Naive thymus-derived CD4-positive, alpha-beta T cell (primary cell): ENCODE measurements around the gene OSBPL5. TPM values are rescaled to one million over a fixed set of nuclear protein-coding genes. Genes with fewer than 3 reads are reported as not detected.

ENCODE experiments used
- ATAC-seq: fragments of 150-1000 bp; cut with Tn5 transposase; 2 replicates; pipeline ENCODE4 v1.10.0; 2021; ENCODE audit warnings: mild to moderate bottlenecking, moderate library complexity
- CTCF ChIA-PET: fragments of 350-600 bp; sonication (Branson Sonifier 250); formaldehyde crosslinking; loops from one replicate; lab custom pipeline; 2021; ENCODE audit warnings: antibody characterized with exemption; lab: Charles Lee
- POLR2A ChIA-PET: fragments of 350-600 bp; sonication (Branson Sonifier 250); formaldehyde crosslinking; loops from one replicate; lab custom pipeline; 2021; ENCODE audit warnings: antibody characterized with exemption, inconsistent platforms; lab: Charles Lee
- DNase-seq, 9 donors: peaks; one replicate each; pipeline versions ENCODE4 v3.0.0 to v3.0.0-alpha.2; 2020 to 2022; ENCODE audit warnings: mixed read lengths in 1 of 9
- H3K27ac ChIP-seq: one replicate; pipeline ENCODE4 v1.7.0; 2013; ENCODE audit warnings: mild to moderate bottlenecking, low read depth, low read length, moderate library complexity
- H3K27me3 ChIP-seq, 2 donors: one replicate each; pipeline ENCODE4 v1.7.0; 2013; ENCODE audit warnings: low read length in 2 of 2, mild to moderate bottlenecking in 2 of 2, moderate library complexity in 2 of 2; ENCODE audit not compliant: control insufficient read depth in 2 of 2, insufficient read depth in 2 of 2
- H3K36me3 ChIP-seq, 3 experiments: 1 replicate in 2 of 3; 2 replicates in 1 of 3; pipeline ENCODE4 v1.7.0; 2013; ENCODE audit warnings: low read length in 3 of 3, mild to moderate bottlenecking in 3 of 3, moderate library complexity in 1 of 3; ENCODE audit not compliant: insufficient read depth in 3 of 3, control insufficient read depth in 2 of 3
- H3K4me1 ChIP-seq, 2 donors: one replicate each; pipeline ENCODE4 v1.7.0; 2013; ENCODE audit warnings: low read length in 2 of 2, mild to moderate bottlenecking in 2 of 2, moderate library complexity in 1 of 2; ENCODE audit not compliant: control insufficient read depth in 2 of 2, insufficient read depth in 2 of 2
- H3K4me3 ChIP-seq: 2 replicates; pipeline ENCODE4 v1.7.0; 2013; ENCODE audit warnings: mild to moderate bottlenecking, low read length
- H3K9me3 ChIP-seq, 3 experiments: 1 replicate in 2 of 3; 2 replicates in 1 of 3; pipeline ENCODE4 v1.7.0; 2013; ENCODE audit warnings: low read length in 3 of 3; ENCODE audit not compliant: control insufficient read depth in 2 of 3
- H3K27ac Mint-ChIP-seq, 9 donors: one replicate each; pipeline ENCODE4 v1.8.0; 2020 to 2022; ENCODE audit warnings: mixed read lengths in 9 of 9, mild to moderate bottlenecking in 8 of 9, moderate library complexity in 5 of 9, inconsistent platforms in 2 of 9
- H3K27me3 Mint-ChIP-seq, 5 donors: one replicate each; pipeline ENCODE4 v1.8.0; 2021 to 2022; ENCODE audit warnings: mixed read lengths in 5 of 5, mild to moderate bottlenecking in 1 of 5
- H3K36me3 Mint-ChIP-seq, 5 donors: one replicate each; pipeline ENCODE4 v1.8.0; 2020 to 2022; ENCODE audit warnings: mixed read lengths in 5 of 5, mild to moderate bottlenecking in 3 of 5, inconsistent platforms in 1 of 5
- H3K4me1 Mint-ChIP-seq, 7 donors: one replicate each; pipeline ENCODE4 v1.8.0; 2020 to 2022; ENCODE audit warnings: mixed read lengths in 7 of 7, mild to moderate bottlenecking in 3 of 7, inconsistent platforms in 1 of 7
- H3K4me3 Mint-ChIP-seq, 10 donors: one replicate each; pipeline ENCODE4 v1.8.0; 2020 to 2022; ENCODE audit warnings: mild to moderate bottlenecking in 10 of 10, mixed read lengths in 10 of 10, moderate library complexity in 6 of 10, inconsistent platforms in 2 of 10
- H3K9me3 Mint-ChIP-seq, 11 donors: one replicate each; pipeline ENCODE4 v1.8.0; 2020 to 2022; ENCODE audit warnings: mixed read lengths in 11 of 11, mild to moderate bottlenecking in 4 of 11, inconsistent platforms in 1 of 11, moderate library complexity in 1 of 11
- intact Hi-C, 2 donors: fragments of 100-400 bp; cut with micrococcal nuclease; formaldehyde crosslinking; loops; one replicate each; pipeline ENCODE4 v1.15.1; 2023
- polyA plus RNA-seq, 2 donors: library from polyadenylated mRNA; unstranded; fragments of 300-500 nt; fragmentation: Illumina TruSeq; gene quantifications; one replicate each; pipeline ENCODE4 v1.2.3, GENCODE V29; 2021
- total RNA-seq, 6 experiments: library from RNA in 5 of 6; stranded (reverse) in 5 of 6; gene quantifications; 1 replicate in 5 of 6; 2 replicates in 1 of 6; pipeline ENCODE4 v1.2.3 and lab custom pipeline; 2021 to 2026

Gene OSBPL5
- total and polyA plus RNA-seq, 7 experiments from 2014 or later = 0.51 to 76.7 (median 5.5) TPM

DNA sequence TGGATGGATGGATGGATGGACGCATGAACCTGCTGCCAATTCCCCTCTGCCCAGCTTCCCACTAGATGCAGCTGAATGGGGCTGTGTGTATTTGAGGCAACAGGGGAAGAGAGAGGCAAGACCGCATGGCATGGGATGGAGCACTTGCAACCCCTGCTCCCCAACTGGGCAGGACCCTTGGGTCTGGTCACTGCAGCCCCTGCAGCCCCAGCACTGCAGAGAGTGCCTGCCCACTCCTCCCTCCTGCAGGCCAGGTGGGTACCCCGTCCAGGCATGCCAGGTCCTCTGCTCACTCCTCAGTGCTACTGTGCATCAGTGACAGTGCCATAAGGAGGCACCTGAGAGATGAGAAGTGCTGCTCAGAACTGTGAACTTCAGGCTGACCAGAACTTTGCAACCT is 40.3 kb downstream of the OSBPL5 start:
- ATAC-seq (no peak), DNase-seq (no peak)
- Mint-ChIP-seq H3K4me1 (peaks cover 0 to 4% (median 0%) of the 10 kb centered on the region in 7 donors), H3K9me3 (peaks cover 0 to 1% (median 0%) of the 10 kb centered on the region in 11 donors), H3K4me3 (no peak overlapping the region), H3K36me3 (no peaks in the 10 kb centered on the region), H3K27me3 (no peaks in the 10 kb centered on the region), H3K27ac (no peak overlapping the region)
- Histone ChIP-seq H3K27ac (no peak overlapping the region), H3K36me3 (no peaks in the 10 kb centered on the region), H3K9me3 (no peaks in the 10 kb centered on the region), H3K4me1 (no peaks in the 10 kb centered on the region), H3K27me3 (no peaks in the 10 kb centered on the region), H3K4me3 (no peak overlapping the region)
- intact Hi-C loops = no loop called here
- CTCF ChIA-PET = no interaction called here
- POLR2A ChIA-PET = no interaction called here

- H3K27me3 ChIP-seq = no peaks in the 10 kb centered on the region
- DNase-seq (no peak), ATAC-seq (peak; percentile 52)
- CTCF ChIA-PET = no interaction called here
- Mint-ChIP-seq H3K27ac (no peak overlapping the region), H3K36me3 (no peaks in the 10 kb centered on the region), H3K27me3 (no peaks in the 10 kb centered on the region), H3K4me3 (no peak overlapping the region), H3K9me3 (peaks cover 0 to 1% (median 0%) of the 10 kb centered on the region in 11 donors), H3K4me1 (peaks cover 0 to 4% (median 0%) of the 10 kb centered on the region in 7 donors)
- no peaks in the 10 kb centered on the region for H3K4me1 ChIP-seq
- no peak overlapping the region for H3K27ac ChIP-seq
- H3K36me3 ChIP-seq = no peaks in the 10 kb centered on the region
- POLR2A ChIA-PET = no interaction called here
- no peak overlapping the region for H3K4me3 ChIP-seq
- H3K9me3 ChIP-seq = no peaks in the 10 kb centered on the region
- intact Hi-C loops = no loop called here
These were observed 41.1 kb downstream of the OSBPL5 start for GRCh38 chr11:3123761-3124733.

DNA sequence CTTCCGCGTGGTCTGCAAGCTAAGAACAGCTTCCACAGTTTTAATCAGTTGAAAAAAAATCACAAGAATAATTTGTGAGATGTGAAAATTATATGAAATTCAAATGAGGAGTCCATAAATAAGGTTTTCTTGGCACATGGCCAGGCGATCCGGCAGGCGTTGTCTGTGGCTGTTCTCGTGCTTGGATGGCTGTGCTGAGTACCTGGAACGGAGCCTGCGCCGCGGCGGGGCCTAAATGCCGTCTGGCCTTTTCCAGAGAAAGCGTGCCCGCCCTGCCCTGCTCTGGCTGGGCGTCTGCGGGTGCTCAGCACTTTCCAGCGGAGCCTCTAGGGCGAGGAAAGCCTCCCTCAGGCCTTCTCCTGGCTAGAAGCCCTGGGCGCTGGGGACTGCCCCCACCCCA is 41.8 kb downstream of the OSBPL5 start:
- H3K27ac ChIP-seq = no peak overlapping the region
- peaks cover 0 to 4% (median 0%) of the 10 kb centered on the region in 7 donors for H3K4me1 Mint-ChIP-seq
- no peak for ATAC-seq
- CTCF ChIA-PET = no interaction called here
- H3K36me3 Mint-ChIP-seq = no peaks in the 10 kb centered on the region
- no peaks in the 10 kb centered on the region for H3K9me3 ChIP-seq
- no peaks in the 10 kb centered on the region for H3K36me3 ChIP-seq
- no peak overlapping the region for H3K4me3 Mint-ChIP-seq
- H3K4me1 ChIP-seq = no peaks in the 10 kb centered on the region
- intact Hi-C loops = no loop called here
- no peak for DNase-seq
- peaks cover 0 to 1% (median 0%) of the 10 kb centered on the region in 11 donors for H3K9me3 Mint-ChIP-seq
- POLR2A ChIA-PET = no interaction called here
- no peaks in the 10 kb centered on the region for H3K27me3 ChIP-seq
- H3K27me3 Mint-ChIP-seq = no peaks in the 10 kb centered on the region
- no peak overlapping the region for H3K27ac Mint-ChIP-seq
- H3K4me3 ChIP-seq = no peak overlapping the region

GRCh38 chr11:3122775-3123201 is 42.3 kb downstream of the OSBPL5 start:
- Histone ChIP-seq H3K4me1 (no peaks in the 10 kb centered on the region), H3K36me3 (no peaks in the 10 kb centered on the region), H3K27me3 (no peaks in the 10 kb centered on the region), H3K27ac (no peak overlapping the region), H3K9me3 (no peaks in the 10 kb centered on the region), H3K4me3 (no peak overlapping the region)
- ChIA-PET POLR2A (no interaction called here), CTCF (no interaction called here)
- no peak for DNase-seq
- intact Hi-C loops = no loop called here
- Mint-ChIP-seq H3K9me3 (peaks cover 0 to 1% (median 0%) of the 10 kb centered on the region in 11 donors), H3K4me1 (peaks cover 0 to 4% (median 0%) of the 10 kb centered on the region in 7 donors), H3K27ac (no peak overlapping the region), H3K27me3 (no peaks in the 10 kb centered on the region), H3K4me3 (no peak overlapping the region), H3K36me3 (peaks cover 0 to 4% (median 2%) of the 10 kb centered on the region in 5 donors)
- no peak for ATAC-seq

DNA sequence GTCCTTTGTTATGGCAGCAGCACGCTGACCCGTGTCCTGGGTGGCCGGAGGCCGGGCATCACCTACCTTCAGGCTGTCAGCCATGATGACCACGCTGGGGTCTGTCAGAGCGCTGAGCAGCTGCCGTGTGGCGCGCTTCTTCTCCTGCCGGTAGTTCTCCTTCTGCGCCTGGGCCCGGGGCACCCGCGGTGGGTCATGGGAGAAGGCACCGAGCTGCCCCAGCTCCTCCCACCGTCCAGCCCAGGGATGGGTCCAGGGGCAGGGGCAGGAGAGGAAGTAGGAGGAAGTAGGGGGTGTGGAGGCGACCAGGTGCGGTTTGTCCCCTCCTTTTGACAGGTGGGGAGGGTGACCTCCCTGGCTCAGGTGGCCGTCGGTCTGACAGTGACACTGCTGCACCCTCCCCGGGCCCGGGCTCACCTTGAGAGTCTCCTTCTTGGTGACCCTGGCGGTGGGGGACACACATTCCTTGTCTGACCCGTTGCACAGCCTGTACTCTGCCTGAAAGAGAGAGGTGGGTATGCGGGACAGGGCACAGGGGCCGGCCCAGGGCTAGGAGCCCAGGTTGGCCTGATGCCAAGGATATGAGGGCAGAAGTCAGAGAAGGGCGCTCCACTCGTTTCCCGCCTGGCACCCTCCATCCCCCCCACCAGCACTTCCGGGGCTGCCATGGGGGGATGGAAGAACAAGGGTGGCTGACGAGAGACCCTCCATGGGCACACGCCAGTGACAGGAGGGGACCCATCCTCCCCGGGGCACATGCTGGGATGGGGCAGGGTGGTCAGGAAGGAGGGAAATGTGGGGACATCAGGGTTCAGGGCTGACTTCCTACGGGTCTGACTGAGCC is 43.0 kb downstream of the OSBPL5 start:
- ChIA-PET POLR2A (no interaction called here), CTCF (interaction anchor here (0.5 kb wide), 1 partner anchor 1469 kb away, joined by 3 read pairs; no protein-coding TSS in a partner anchor)
- H3K27ac Mint-ChIP-seq = no peak overlapping the region
- H3K4me1 ChIP-seq = no peaks in the 10 kb centered on the region
- no peaks in the 10 kb centered on the region for H3K27me3 ChIP-seq
- H3K36me3 Mint-ChIP-seq = peaks cover 0 to 9% (median 4%) of the 10 kb centered on the region in 5 donors
- intact Hi-C loops = no loop called here
- no peaks in the 10 kb centered on the region for H3K27me3 Mint-ChIP-seq
- no peak overlapping the region for H3K4me3 Mint-ChIP-seq
- ATAC-seq (no peak), DNase-seq (no peak)
- peaks cover 0 to 4% (median 0%) of the 10 kb centered on the region in 7 donors for H3K4me1 Mint-ChIP-seq
- no peaks in the 10 kb centered on the region for H3K9me3 ChIP-seq
- H3K9me3 Mint-ChIP-seq = peaks cover 0 to 1% (median 0%) of the 10 kb centered on the region in 11 donors
- no peaks in the 10 kb centered on the region for H3K36me3 ChIP-seq
- H3K27ac ChIP-seq = no peak overlapping the region
- H3K4me3 ChIP-seq = no peak overlapping the region

GRCh38 chr11:3121416-3121815 is 43.7 kb downstream of the OSBPL5 start:
- ATAC-seq = no peak
- Mint-ChIP-seq H3K36me3 (peaks cover 0 to 9% (median 4%) of the 10 kb centered on the region in 5 donors), H3K4me3 (no peak overlapping the region), H3K27ac (no peak overlapping the region), H3K9me3 (peaks cover 0 to 1% (median 0%) of the 10 kb centered on the region in 11 donors), H3K27me3 (no peaks in the 10 kb centered on the region), H3K4me1 (peaks cover 0 to 4% (median 0%) of the 10 kb centered on the region in 7 donors)
- intact Hi-C loops = no loop called here
- no peaks in the 10 kb centered on the region for H3K9me3 ChIP-seq
- no peaks in the 10 kb centered on the region for H3K36me3 ChIP-seq
- no peaks in the 10 kb centered on the region for H3K4me1 ChIP-seq
- no peaks in the 10 kb centered on the region for H3K27me3 ChIP-seq
- H3K4me3 ChIP-seq = no peak overlapping the region
- no peak overlapping the region for H3K27ac ChIP-seq
- no peak for DNase-seq
- POLR2A ChIA-PET = no interaction called here
- CTCF ChIA-PET = interaction anchor here (0.5 kb wide), 1 partner anchor 1469 kb away, joined by 3 read pairs; no protein-coding TSS in a partner anchor
